GM12878 (cell line): ENCODE data around the gene SQSTM1. TPM values are rescaled to one million over a fixed set of nuclear protein-coding genes. Genes with fewer than 3 reads are reported as not detected.
A peak's percentile ranks its signal among the peaks of the same experiment; 100 is the strongest.

Experiments
- ATAC-seq: fragments of 200-7000 bp; cut with Tn5 transposase; 3 replicates; pipeline ENCODE4 v1.9.1; 2020; ENCODE audit warnings: mild to moderate bottlenecking, moderate library complexity
- BruUV-seq: library from RNA; stranded (reverse); fragments of 400-500 nt; replicated peaks from 2 replicates; lab custom pipeline; 2021; lab: Mats Ljungman, UMichigan
- CTCF ChIA-PET: fragments of 300-600 bp; sonication (Branson Sonifier 250); formaldehyde crosslinking; extraction: SDS; loops from one replicate; lab custom pipeline; 2021; ENCODE audit warnings: inconsistent platforms; lab: Yijun Ruan, JAX
- POLR2A ChIA-PET: fragments of 350-600 bp; formaldehyde crosslinking; extraction: SDS; loops from one replicate; lab custom pipeline; 2021; ENCODE audit warnings: inconsistent platforms; lab: Charles Lee
- RAD21 ChIA-PET: fragments of 300-600 bp; sonication (Branson Sonifier 250); formaldehyde crosslinking; loops from one replicate; lab custom pipeline; 2023; ENCODE audit warnings: antibody characterized with exemption; ENCODE audit not compliant: unreplicated experiment; lab: Charles Lee
- SMC1A ChIA-PET: fragments of 300-600 bp; sonication (Branson Sonifier 250); formaldehyde crosslinking; loops from one replicate; lab custom pipeline; 2023; ENCODE audit not compliant: unreplicated experiment, uncharacterized antibody; lab: Charles Lee
- DNase-seq: peaks from one replicate; pipeline ENCODE4 v3.0.0-alpha.2; 2011; ENCODE audit warnings: low read depth, low spot score
- FAIRE-seq: peaks from 3 replicates; lab custom pipeline; 2011; peaks lifted over from hg19 to GRCh38; lab: Jason Lieb, UNC
- H2AFZ ChIP-seq: 2 replicates; pipeline ENCODE4 v1.6.0; 2011; ENCODE audit warnings: low read depth, low read length, control low read depth; ENCODE audit not compliant: control insufficient read depth
- H3K27ac ChIP-seq: 2 replicates; pipeline ENCODE4 v1.5.1; 2011; ENCODE audit warnings: control low read depth; ENCODE audit not compliant: control insufficient read depth, insufficient read depth
- H3K27me3 ChIP-seq, 2 experiments: replicated peaks in 1 of 2; 2 replicates each; pipeline versions ENCODE4 v1.6.0 to v1.6.1; 2011; ENCODE audit warnings: low read length in 1 of 2; ENCODE audit not compliant: control insufficient read depth in 2 of 2, insufficient read depth in 2 of 2
- H3K36me3 ChIP-seq, 2 experiments: 2 replicates each; pipeline ENCODE4 v1.5.1; 2011; ENCODE audit warnings: low read length in 1 of 2; ENCODE audit not compliant: control insufficient read depth in 2 of 2, insufficient read depth in 2 of 2
- H3K4me1 ChIP-seq: 2 replicates; pipeline ENCODE4 v1.6.1; 2011; ENCODE audit warnings: mild to moderate bottlenecking, low read length, moderate library complexity, mixed read lengths; ENCODE audit not compliant: control insufficient read depth, insufficient read depth
- H3K4me2 ChIP-seq: 2 replicates; pipeline ENCODE4 v1.6.0; 2011; ENCODE audit warnings: control low read depth; ENCODE audit not compliant: control insufficient read depth, insufficient read depth
- H3K4me3 ChIP-seq: fragments of 200-600 bp; sonication (generic); 2 replicates; pipeline ENCODE4 v1.5.1; 2016
- H3K79me2 ChIP-seq: 2 replicates; pipeline ENCODE4 v1.6.0; 2011; ENCODE audit warnings: low read length; ENCODE audit not compliant: control insufficient read depth, insufficient read depth
- H3K9ac ChIP-seq: 2 replicates; pipeline ENCODE4 v1.8.0; 2011; ENCODE audit warnings: low read length, control low read depth, mixed read lengths; ENCODE audit not compliant: control insufficient read depth, insufficient read depth
- H3K9me3 ChIP-seq: replicated peaks from 3 replicates; pipeline ENCODE4 v1.5.1; 2011; ENCODE audit warnings: mild to moderate bottlenecking, low read length; ENCODE audit not compliant: control insufficient read depth, insufficient read depth
- H4K20me1 ChIP-seq: 2 replicates; pipeline ENCODE4 v1.6.0; 2011; ENCODE audit not compliant: control insufficient read depth, insufficient read depth
- DPF2 ChIP-seq: fragments of 450-650 bp; IDR thresholded peaks from 2 replicates; pipeline ENCODE4 v1.6.1; 2017; ENCODE audit warnings: mild to moderate bottlenecking
- GATAD2B ChIP-seq: fragments of 450-650 bp; conservative IDR thresholded peaks from 2 replicates; pipeline ENCODE4 v1.6.1; 2017; ENCODE audit warnings: low read depth, mild to moderate bottlenecking, moderate library complexity
- HCFC1 ChIP-seq: fragments of 150-350 bp; IDR thresholded peaks from 2 replicates; pipeline ENCODE4 v1.6.1; 2014; ENCODE audit warnings: low read length
- IRF4 ChIP-seq: IDR thresholded peaks from 2 replicates; pipeline ENCODE4 v1.6.1; 2011; ENCODE audit warnings: low read depth, low read length
- KDM1A ChIP-seq: fragments of 200-600 bp; sonication (generic); IDR thresholded peaks from 2 replicates; pipeline ENCODE4 v1.6.1; 2016; ENCODE audit warnings: borderline replicate concordance
- KLF5 ChIP-seq: fragments of 450-650 bp; IDR thresholded peaks from 2 replicates; pipeline ENCODE4 v1.6.1; 2014; ENCODE audit warnings: mild to moderate bottlenecking; ENCODE audit not compliant: partially characterized antibody
- RAD51 ChIP-seq: fragments of 450-650 bp; IDR thresholded peaks from 2 replicates; pipeline ENCODE4 v1.6.1; 2016; ENCODE audit warnings: moderate library complexity, mild to moderate bottlenecking, inconsistent platforms
- RCOR1 ChIP-seq: conservative IDR thresholded peaks from 2 replicates; pipeline ENCODE4 v1.6.1; 2012; ENCODE audit warnings: low read depth, low read length, improper control_type of control experiment
- RUNX3 ChIP-seq: IDR thresholded peaks from 2 replicates; pipeline ENCODE4 v1.6.1; 2012; ENCODE audit warnings: low read length, inconsistent platforms
- SIX5 ChIP-seq: IDR thresholded peaks from 2 replicates; pipeline ENCODE4 v1.6.1; 2011; ENCODE audit warnings: mild to moderate bottlenecking, low read depth, low read length, moderate library complexity; ENCODE audit not compliant: severe bottlenecking
- ZNF24 ChIP-seq: fragments of 450-650 bp; IDR thresholded peaks from 2 replicates; pipeline ENCODE4 v1.6.1; 2017; ENCODE audit warnings: antibody characterized with exemption, mild to moderate bottlenecking
- ZZZ3 ChIP-seq: IDR thresholded peaks from 2 replicates; pipeline ENCODE4 v1.6.1; 2011; ENCODE audit warnings: low read depth; ENCODE audit not compliant: control insufficient read depth, insufficient read length
- WGBS: methylation state at CpG from one replicate; pipeline ENCODE4 v1.1.6; 2016; ENCODE audit warnings: low lambda C conversion rate; ENCODE audit not compliant: insufficient replicate concordance, insufficient coverage; ENCODE audit errors: missing lambda C conversion rate; 5-methylcytosine and 5-hydroxymethylcytosine counted together
- in situ Hi-C: fragments of 300-500 bp; cut with MboI; formaldehyde crosslinking; loops from 9 replicates; pipeline ENCODE4 v1.14.3; 2018; ENCODE audit warnings: mixed read lengths
- intact Hi-C: fragments of 100-400 bp; cut with micrococcal nuclease; formaldehyde crosslinking; loops from one replicate; pipeline ENCODE4 v1.14.2; 2022; ENCODE audit not compliant: unreplicated experiment
- polyA plus RNA-seq, 11 experiments: library from polyadenylated mRNA; depleted of rRNA in 4 of 11; unstranded in 6 of 11; stranded (reverse) in 5 of 11; fragments of >200 nt; fragmentation: Nextera tagmentation in 4 of 11; fragmentation: Illumina TruSeq in 1 of 11; extraction: Ambion mirVana in 4 of 11; extraction: Trizol in 1 of 11; gene quantifications; 1 replicate in 1 of 11; 2 replicates in 10 of 11; pipeline versions ENCODE4 v1.2.1 to v1.2.3, GENCODE V29; 2011 to 2016; ENCODE audit warnings: inconsistent platforms in 2 of 11, missing spikeins in 2 of 11, low read depth in 1 of 11
- total RNA-seq, 4 experiments: library from RNA; depleted of rRNA in 3 of 4; stranded (reverse); fragments of >200 nt in 3 of 4; fragmentation: Illumina TruSeq in 1 of 4; extraction: Trizol in 1 of 4; gene quantifications; 2 replicates each; pipeline versions ENCODE4 v1.2.1 to v1.2.3, GENCODE V29; 2013 to 2021
- TF ChIP-seq, protein P1 (sequence below): IDR thresholded peaks from 2 replicates; pipeline ENCODE4 v1.6.1; 2012; ENCODE audit warnings: mild to moderate bottlenecking, low read depth, low read length
- TF ChIP-seq, protein P2 (sequence below): fragments of 450-650 bp; IDR thresholded peaks from 2 replicates; pipeline ENCODE4 v1.6.1; 2017; ENCODE audit warnings: antibody characterized with exemption, mild to moderate bottlenecking, moderate library complexity
- TF ChIP-seq, protein P3 (sequence below): fragments of 450-650 bp; IDR thresholded peaks from 2 replicates; pipeline ENCODE4 v1.6.1; 2016; ENCODE audit warnings: mild to moderate bottlenecking

Gene SQSTM1
- total and polyA plus RNA-seq, 10 of the 15 experiments (the other 5 are each of a cell fraction or from before 2014, with no cell fraction given): 6.3 to 138 (median 62.1) TPM

DNA sequence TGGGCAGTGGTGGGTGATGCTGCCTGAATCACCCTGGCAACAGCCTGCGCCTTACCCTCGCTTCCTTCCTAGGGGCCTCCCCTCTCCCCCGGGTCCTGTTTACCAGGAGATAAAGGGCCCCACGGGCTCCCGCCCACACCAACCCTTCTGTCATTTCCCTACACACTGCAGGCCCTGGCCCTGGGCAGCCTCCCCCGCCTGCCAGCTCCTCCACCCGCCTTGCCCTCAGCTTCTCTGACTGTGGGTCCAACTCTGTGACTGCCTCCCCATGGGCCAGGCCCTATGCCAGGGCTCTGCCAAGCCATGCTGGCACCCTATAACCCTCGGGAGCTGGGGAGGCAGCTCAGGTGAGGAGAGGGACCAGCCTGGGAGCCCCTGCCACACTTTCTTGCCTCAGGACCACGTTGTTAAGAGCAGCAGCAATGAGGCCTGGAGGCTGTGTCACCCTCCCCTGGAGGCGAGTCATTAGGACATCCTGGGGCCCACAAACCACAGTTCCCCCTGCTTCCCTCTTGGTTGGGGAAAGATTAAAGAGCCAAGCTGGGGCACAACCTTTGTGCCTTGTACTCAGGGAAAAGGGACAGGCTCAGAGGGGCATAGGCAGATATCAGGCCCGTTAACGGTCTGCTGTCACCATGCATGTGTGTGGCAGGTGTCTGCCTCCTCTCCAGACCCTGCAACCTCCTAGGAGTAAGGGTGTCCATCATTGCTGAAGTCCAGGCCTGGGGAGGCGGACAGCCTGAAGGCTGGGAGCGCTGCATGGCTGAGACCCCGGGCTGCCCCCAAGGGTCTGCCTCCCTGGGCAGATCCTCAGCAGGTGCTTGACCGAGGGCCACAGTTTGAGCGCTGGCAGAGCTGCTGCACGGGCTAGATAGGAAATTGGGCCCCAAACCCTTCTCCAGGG lies 16.8 kb upstream of the SQSTM1 start:
- Histone ChIP-seq H3K4me2 (peak overlapping the region; percentile 77), H3K27ac (peak overlapping the region; percentile 19), H3K36me3 (peaks cover 0 to 5% of the 10 kb centered on the region in 2 experiments; a peak in 2 of 4 replicates), H3K4me1 (peaks cover 16% of the 10 kb centered on the region), H4K20me1 (no peaks in the 10 kb centered on the region), H3K27me3 (no peaks in the 10 kb centered on the region), H2AFZ (no peak overlapping the region), H3K79me2 (peaks cover 31% of the 10 kb centered on the region), H3K4me3 (peak overlapping the region; percentile 80; the same call in 1 of the 2 replicates), H3K9ac (no peak overlapping the region), H3K9me3 (no peaks in the 10 kb centered on the region)
- ATAC-seq (peak; percentile 7), FAIRE-seq (no peak), DNase-seq (no peak)
- 39% methylated on average over 17 of the region's 18 CpGs for WGBS
- intact Hi-C loops (loop anchor here (2.0 kb wide), 1 partner anchor 55 kb away; the partner anchor contains the start of gene MRNIP), in situ Hi-C loops (loop anchor here (5.0 to 25.0 kb wide), 2 partner anchors 108 to 1008 kb away; partner anchors contain the start of gene MGAT1)
- no TSS peak for BruUV-seq
- RAD21 ChIA-PET: interaction anchor here (1.0 kb wide), 1 partner anchor 14 kb away, joined by 4 read pairs; no protein-coding TSS in a partner anchor
- POLR2A ChIA-PET: interaction anchor here (0.9 to 1.4 kb wide), 2 partner anchors 17 to 49 kb away, joined by 3 to 4 read pairs; partner anchors contain the start of gene SQSTM1
- SMC1A ChIA-PET: interaction anchor here (1.1 kb wide), 1 partner anchor 54 kb away, joined by 3 read pairs; the partner anchor contains the start of gene MRNIP
- CTCF ChIA-PET: interaction anchor here (1.8 kb wide), 1 partner anchor 16 kb away, joined by 5 read pairs; the partner anchor contains the start of gene SQSTM1
- TF ChIP-seq HCFC1 (no peak), GATAD2B (no peak), ZNF24 (no peak), IRF4 (no peak), RAD51 (no peak), KLF5 (no peak), ZZZ3 (no peak), KDM1A (no peak), DPF2 (no peak), RUNX3 (0 out of 2 replicates have a peak, but pooled peaks have one; percentile 36), SIX5 (no peak), RCOR1 (no peak)
- TF ChIP-seq, protein P1, sequence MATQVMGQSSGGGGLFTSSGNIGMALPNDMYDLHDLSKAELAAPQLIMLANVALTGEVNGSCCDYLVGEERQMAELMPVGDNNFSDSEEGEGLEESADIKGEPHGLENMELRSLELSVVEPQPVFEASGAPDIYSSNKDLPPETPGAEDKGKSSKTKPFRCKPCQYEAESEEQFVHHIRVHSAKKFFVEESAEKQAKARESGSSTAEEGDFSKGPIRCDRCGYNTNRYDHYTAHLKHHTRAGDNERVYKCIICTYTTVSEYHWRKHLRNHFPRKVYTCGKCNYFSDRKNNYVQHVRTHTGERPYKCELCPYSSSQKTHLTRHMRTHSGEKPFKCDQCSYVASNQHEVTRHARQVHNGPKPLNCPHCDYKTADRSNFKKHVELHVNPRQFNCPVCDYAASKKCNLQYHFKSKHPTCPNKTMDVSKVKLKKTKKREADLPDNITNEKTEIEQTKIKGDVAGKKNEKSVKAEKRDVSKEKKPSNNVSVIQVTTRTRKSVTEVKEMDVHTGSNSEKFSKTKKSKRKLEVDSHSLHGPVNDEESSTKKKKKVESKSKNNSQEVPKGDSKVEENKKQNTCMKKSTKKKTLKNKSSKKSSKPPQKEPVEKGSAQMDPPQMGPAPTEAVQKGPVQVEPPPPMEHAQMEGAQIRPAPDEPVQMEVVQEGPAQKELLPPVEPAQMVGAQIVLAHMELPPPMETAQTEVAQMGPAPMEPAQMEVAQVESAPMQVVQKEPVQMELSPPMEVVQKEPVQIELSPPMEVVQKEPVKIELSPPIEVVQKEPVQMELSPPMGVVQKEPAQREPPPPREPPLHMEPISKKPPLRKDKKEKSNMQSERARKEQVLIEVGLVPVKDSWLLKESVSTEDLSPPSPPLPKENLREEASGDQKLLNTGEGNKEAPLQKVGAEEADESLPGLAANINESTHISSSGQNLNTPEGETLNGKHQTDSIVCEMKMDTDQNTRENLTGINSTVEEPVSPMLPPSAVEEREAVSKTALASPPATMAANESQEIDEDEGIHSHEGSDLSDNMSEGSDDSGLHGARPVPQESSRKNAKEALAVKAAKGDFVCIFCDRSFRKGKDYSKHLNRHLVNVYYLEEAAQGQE: no peak
- TF ChIP-seq, protein P2, sequence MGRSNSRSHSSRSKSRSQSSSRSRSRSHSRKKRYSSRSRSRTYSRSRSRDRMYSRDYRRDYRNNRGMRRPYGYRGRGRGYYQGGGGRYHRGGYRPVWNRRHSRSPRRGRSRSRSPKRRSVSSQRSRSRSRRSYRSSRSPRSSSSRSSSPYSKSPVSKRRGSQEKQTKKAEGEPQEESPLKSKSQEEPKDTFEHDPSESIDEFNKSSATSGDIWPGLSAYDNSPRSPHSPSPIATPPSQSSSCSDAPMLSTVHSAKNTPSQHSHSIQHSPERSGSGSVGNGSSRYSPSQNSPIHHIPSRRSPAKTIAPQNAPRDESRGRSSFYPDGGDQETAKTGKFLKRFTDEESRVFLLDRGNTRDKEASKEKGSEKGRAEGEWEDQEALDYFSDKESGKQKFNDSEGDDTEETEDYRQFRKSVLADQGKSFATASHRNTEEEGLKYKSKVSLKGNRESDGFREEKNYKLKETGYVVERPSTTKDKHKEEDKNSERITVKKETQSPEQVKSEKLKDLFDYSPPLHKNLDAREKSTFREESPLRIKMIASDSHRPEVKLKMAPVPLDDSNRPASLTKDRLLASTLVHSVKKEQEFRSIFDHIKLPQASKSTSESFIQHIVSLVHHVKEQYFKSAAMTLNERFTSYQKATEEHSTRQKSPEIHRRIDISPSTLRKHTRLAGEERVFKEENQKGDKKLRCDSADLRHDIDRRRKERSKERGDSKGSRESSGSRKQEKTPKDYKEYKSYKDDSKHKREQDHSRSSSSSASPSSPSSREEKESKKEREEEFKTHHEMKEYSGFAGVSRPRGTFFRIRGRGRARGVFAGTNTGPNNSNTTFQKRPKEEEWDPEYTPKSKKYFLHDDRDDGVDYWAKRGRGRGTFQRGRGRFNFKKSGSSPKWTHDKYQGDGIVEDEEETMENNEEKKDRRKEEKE: no peak
- TF ChIP-seq, protein P3, sequence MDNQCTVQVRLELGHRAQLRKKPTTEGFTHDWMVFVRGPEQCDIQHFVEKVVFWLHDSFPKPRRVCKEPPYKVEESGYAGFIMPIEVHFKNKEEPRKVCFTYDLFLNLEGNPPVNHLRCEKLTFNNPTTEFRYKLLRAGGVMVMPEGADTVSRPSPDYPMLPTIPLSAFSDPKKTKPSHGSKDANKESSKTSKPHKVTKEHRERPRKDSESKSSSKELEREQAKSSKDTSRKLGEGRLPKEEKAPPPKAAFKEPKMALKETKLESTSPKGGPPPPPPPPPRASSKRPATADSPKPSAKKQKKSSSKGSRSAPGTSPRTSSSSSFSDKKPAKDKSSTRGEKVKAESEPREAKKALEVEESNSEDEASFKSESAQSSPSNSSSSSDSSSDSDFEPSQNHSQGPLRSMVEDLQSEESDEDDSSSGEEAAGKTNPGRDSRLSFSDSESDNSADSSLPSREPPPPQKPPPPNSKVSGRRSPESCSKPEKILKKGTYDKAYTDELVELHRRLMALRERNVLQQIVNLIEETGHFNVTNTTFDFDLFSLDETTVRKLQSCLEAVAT: no peak
